ENCODE measurements around the gene MEOX1.
"Not testable (repeated sequence)": the region's sequence is repeated elsewhere in the genome, so short reads cannot be mapped to it uniquely, and the experiment has no call there.

DNA sequence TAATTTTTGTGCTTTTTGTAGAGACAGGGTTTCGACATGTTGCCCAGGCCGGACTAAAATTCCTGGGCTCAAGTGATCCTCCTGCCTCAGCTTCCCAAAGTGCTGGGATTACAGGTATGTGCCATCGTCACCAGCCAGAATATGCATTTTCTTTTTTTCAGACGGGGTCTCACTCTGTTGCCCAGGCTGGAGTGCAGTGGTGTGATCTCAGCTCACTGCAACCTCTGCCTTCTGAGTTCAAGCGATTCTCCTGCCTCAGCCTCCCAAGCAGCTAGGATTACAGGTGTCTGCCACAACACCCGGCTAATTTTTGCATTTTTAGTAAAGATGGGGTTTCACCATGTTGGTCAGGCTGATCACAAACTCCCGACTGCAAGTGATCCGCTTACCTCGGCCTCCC lies 25.2 kb upstream of the MEOX1 start:
- TF ChIP-seq, protein P1, sequence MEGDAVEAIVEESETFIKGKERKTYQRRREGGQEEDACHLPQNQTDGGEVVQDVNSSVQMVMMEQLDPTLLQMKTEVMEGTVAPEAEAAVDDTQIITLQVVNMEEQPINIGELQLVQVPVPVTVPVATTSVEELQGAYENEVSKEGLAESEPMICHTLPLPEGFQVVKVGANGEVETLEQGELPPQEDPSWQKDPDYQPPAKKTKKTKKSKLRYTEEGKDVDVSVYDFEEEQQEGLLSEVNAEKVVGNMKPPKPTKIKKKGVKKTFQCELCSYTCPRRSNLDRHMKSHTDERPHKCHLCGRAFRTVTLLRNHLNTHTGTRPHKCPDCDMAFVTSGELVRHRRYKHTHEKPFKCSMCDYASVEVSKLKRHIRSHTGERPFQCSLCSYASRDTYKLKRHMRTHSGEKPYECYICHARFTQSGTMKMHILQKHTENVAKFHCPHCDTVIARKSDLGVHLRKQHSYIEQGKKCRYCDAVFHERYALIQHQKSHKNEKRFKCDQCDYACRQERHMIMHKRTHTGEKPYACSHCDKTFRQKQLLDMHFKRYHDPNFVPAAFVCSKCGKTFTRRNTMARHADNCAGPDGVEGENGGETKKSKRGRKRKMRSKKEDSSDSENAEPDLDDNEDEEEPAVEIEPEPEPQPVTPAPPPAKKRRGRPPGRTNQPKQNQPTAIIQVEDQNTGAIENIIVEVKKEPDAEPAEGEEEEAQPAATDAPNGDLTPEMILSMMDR (IDR thresholded peaks at IDR 0.05) = not testable (repeated sequence)
- TF ChIP-seq POLR2A (IDR thresholded peaks at IDR 0.05; ENCODE audit: low read depth); POLR2AphosphoS5 (IDR thresholded peaks at IDR 0.05): not testable (repeated sequence)
